Ovary (tissue), 9 donors: ENCODE measurements around the gene ELOA. TPM values are rescaled to one million over a fixed set of nuclear protein-coding genes. Genes with fewer than 3 reads are reported as not detected.
A peak's percentile ranks its signal among the peaks of the same experiment; 100 is the strongest.

Experiments used
- DNase-seq, 5 donors: peaks; one replicate each; pipeline ENCODE4 v3.0.0-alpha.2; 2019 to 2020
- H3K27ac ChIP-seq, 2 donors: fragments of 200-600 bp; one replicate each; pipeline versions ENCODE4 v1.5.1 to v1.8.0; 2019 to 2022
- H3K27me3 ChIP-seq: fragments of 200-600 bp; one replicate; pipeline ENCODE4 v1.8.0; 2022
- H3K36me3 ChIP-seq: fragments of 200-600 bp; sonication (generic); one replicate; pipeline ENCODE4 v1.5.1; 2019
- H3K4me1 ChIP-seq: one replicate; pipeline ENCODE4 v1.8.1; 2013; ENCODE audit warnings: mild to moderate bottlenecking, moderate library complexity; ENCODE audit not compliant: insufficient read depth
- H3K4me3 ChIP-seq: fragments of 200-600 bp; sonication (generic); one replicate; pipeline ENCODE4 v1.5.1; 2017
- H3K9me3 ChIP-seq, 2 donors: fragments of 200-600 bp in 1 of 2; sonication (generic) in 1 of 2; one replicate each; pipeline versions ENCODE4 v1.5.1 to v1.8.1; 2013 to 2019; ENCODE audit warnings: mild to moderate bottlenecking in 1 of 2, moderate library complexity in 1 of 2
- EP300 ChIP-seq: sonication (generic); formaldehyde crosslinking; IDR thresholded peaks from one replicate; pipeline ENCODE4 v1.6.1; 2017; ENCODE audit warnings: antibody characterized with exemption
- POLR2A ChIP-seq: fragments of 450-650 bp; IDR thresholded peaks from one replicate; pipeline ENCODE4 v1.6.1; 2017; ENCODE audit warnings: antibody characterized with exemption, mild to moderate bottlenecking, moderate library complexity
- WGBS, 3 donors: extraction: QIAGEN DNeasy Blood & Tissue Kit in 1 of 3; methylation state at CpG; one replicate each; pipeline versions ENCODE4 v1.1.5 to v1.1.7; 2013 to 2017; 5-methylcytosine and 5-hydroxymethylcytosine counted together
- intact Hi-C, 4 donors: fragments of 100-400 bp; cut with DNase I; formaldehyde crosslinking; loops; one replicate each; pipeline versions ENCODE4 v1.11.0 to v1.15.1; 2022 to 2023
- polyA plus RNA-seq, 2 donors: library from polyadenylated mRNA; stranded (reverse); fragments of 200-250 nt in 1 of 2; fragments of 350-450 nt in 1 of 2; fragmentation: Illumina TruSeq in 1 of 2; extraction: RNeasy Lipid Tissue Mini Kit (QIAGEN cat#74804) in 1 of 2; gene quantifications; one replicate each; pipeline ENCODE4 v1.2.3, GENCODE V29; 2013 to 2014
- total RNA-seq, 7 donors: library from RNA; depleted of rRNA in 2 of 7; stranded (reverse); fragments of >200 nt in 2 of 7; fragmentation: NEBNext Ultra II Directional in 3 of 7; extraction: Animal tissue kit (Norgen Biotek cat#: 25700) in 3 of 7; gene quantifications; one replicate each; pipeline versions ENCODE4 v1.1.0 to v1.2.4, GENCODE V29; 2016 to 2023
- TF ChIP-seq, protein P1 (sequence below), 3 donors: fragments of 450-650 bp in 2 of 3; fragments of 200-600 bp in 1 of 3; IDR thresholded peaks; one replicate each; pipeline versions ENCODE4 v1.5.1 to v1.8.0; 2016 to 2022; ENCODE audit warnings: antibody characterized with exemption in 3 of 3, mild to moderate bottlenecking in 1 of 3
- donor health status: DM: no; HTN: no; CAD: no; lungs with moderate emphysema.
- donor health status: DM: no; HTN: no; CAD: no.
- donor health status: Bipolar disorder and iron deficiency.
- donor health status: DM: yes; HTN: yes; CAD: no.
- donor health status: DM: no; HTN: no; CAD: no.
- donor health status: DM: yes; HTN: yes; CAD: no.

ELOA gene
- total and polyA plus RNA-seq, 9 donors, result 13.0 to 38.0 (median 27.3) TPM

DNA sequence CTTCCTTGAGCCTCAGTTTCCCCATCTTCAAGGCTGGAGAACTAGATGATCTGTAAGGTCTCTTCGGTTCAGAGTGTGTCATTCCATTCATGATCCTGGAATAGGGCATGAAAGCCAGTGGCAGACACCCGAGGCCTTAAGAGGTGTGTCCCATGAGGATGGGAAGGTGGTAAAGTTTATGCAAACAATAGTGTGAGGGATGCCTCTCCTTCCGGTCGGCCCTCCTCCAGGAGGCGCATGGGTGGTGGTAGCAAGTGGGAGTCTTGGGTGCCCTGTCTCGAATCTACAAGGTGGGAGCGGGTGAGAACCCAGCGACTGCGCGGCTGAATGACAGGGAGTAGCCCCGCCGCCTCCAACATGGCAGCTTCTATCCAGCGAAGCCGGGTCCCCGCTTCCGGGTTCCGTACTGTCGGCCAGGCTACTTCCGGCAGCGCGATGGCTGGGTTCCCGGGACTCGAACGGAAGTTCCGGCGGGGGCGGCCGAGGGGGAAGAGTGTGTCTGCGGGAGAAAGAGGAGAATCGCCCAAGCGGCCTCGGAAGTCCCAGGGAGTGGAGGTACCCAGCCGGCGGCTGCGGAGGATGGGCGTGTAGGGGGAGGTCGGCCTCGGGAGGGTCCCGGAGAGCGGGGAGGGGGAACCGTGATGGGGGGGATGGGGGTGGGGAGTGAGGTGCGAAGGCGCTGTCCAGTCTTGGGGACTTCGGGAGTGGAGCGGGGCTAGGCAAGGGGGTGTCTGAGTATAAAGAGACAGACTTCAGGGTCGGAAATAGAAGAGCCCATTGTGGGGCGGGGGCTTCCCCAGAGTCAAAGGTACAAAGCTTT, 47.6 kb downstream of the ELOA start, which contains the start of gene LYPLA2:
TSS of gene LYPLA2 (plus strand) at position 450 of the 820 bp plus-strand sequence. CDS start 1,538 bp downstream, outside the sequence.
- Histone ChIP-seq H3K27me3 (no peaks in the 10 kb centered on the region), H3K4me3 (peak within 1 kb of the TSS; percentile 84), H3K36me3 (no peaks in the 10 kb centered on the region), H3K27ac (peak within 1 kb of the TSS; percentile 27 to 40), H3K9me3 (no peaks in the 10 kb centered on the region), H3K4me1 (peaks cover 19% of the 10 kb centered on the region)
- TF ChIP-seq POLR2A, result peak; percentile 26
- TF ChIP-seq EP300, result no peak
- TF ChIP-seq, protein P1, sequence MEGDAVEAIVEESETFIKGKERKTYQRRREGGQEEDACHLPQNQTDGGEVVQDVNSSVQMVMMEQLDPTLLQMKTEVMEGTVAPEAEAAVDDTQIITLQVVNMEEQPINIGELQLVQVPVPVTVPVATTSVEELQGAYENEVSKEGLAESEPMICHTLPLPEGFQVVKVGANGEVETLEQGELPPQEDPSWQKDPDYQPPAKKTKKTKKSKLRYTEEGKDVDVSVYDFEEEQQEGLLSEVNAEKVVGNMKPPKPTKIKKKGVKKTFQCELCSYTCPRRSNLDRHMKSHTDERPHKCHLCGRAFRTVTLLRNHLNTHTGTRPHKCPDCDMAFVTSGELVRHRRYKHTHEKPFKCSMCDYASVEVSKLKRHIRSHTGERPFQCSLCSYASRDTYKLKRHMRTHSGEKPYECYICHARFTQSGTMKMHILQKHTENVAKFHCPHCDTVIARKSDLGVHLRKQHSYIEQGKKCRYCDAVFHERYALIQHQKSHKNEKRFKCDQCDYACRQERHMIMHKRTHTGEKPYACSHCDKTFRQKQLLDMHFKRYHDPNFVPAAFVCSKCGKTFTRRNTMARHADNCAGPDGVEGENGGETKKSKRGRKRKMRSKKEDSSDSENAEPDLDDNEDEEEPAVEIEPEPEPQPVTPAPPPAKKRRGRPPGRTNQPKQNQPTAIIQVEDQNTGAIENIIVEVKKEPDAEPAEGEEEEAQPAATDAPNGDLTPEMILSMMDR (IDR thresholded peaks at IDR 0.05), result no peak
- WGBS, 3 donors, result 1 to 2% (median 1%) methylated on average over 46 to 47 of the region's 47 CpGs
- intact Hi-C loops, result no loop called here
- DNase-seq, result peak; percentile 93 to 96 (median 93)

DNA sequence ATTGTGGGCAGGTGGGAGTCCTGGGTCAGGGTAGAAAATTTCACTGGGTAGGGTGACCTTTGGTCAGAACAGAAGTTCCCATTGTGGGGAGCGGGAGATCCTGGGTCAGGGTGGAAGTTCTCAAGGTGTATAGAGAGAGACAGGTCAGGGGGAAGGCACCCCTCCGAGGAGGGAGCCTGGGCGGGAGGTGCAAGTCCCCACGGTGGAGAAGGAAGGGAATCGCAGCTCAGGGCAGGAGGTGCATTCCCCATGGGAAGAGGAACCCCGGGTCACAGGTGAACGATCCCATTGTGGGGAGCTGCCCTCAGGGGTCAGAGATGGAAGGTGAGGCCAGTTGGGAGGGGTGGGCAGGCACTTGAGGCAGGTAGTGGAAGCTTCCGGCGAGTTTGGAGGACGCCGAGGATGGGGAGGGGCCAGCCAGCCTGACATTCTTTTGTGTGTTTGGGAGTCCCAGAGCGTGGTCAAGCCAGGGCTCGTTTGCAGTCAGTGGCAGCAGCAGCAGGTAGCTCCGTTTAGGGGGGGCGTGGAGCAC, 48.3 kb downstream of the ELOA start:
- 0 to 2% (median 0%) methylated on average over 13 to 15 of the region's 15 CpGs for WGBS, 3 donors
- DNase-seq, result peak in 3 of 5 donors; percentile 36 to 51 (median 49)
- TF ChIP-seq, protein P1 (IDR thresholded peaks at IDR 0.05), result no peak
- TF ChIP-seq POLR2A (no peak), EP300 (no peak)

DNA sequence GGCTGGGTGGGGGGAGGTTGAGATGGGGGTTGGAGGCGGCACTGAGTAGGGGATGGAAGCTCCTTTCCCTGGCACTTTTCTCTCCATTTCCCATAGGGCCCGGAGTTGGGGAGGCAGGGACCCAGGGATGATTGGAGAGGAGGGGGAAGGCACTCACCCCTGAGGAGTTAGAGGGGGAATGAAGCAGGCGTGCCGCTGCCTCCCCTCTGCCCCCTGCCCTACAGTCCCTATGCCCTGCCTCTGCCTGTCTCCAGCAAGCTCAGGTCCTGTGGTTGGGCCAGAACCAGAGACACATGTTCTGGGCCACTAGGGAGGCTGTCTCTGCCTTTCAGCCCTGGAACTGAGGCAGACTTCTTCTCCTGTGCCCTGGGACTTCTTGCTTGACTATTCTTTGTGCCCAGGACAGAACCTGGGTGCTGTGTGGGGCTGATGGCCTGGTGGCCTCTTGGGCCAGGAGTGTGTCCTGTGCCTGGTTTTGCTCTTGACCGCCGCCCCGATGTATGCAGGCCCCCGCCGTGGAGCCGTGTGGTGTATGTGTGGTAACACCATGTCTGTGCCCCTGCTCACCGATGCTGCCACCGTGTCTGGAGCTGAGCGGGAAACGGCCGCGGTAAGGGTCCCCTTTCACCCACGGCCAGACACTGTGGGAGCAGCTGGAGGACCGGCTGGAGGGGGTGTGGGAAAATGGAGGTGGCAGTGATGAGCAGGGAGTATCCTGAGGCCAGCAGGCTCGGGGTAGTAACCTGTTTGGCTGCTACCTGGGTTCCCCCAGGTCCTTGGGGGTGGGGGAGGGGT, 49.1 kb downstream of the ELOA start:
- intact Hi-C loops, result no loop called here
- H3K4me3 ChIP-seq, result peak overlapping the region; percentile 84
- WGBS, 3 donors, result 61 to 71% (median 62%) methylated on average over 17 to 19 of the region's 19 CpGs
- peak overlapping the region; percentile 17 to 40 for H3K27ac ChIP-seq
- H3K27me3 ChIP-seq, result no peaks in the 10 kb centered on the region
- DNase-seq, result peak in 1 of 5 donors; percentile 38
- no peaks in the 10 kb centered on the region for H3K9me3 ChIP-seq
- TF ChIP-seq, protein P1 (IDR thresholded peaks at IDR 0.05), result no peak
- TF ChIP-seq EP300 (no peak), POLR2A (no peak)
- H3K36me3 ChIP-seq, result no peaks in the 10 kb centered on the region
- peaks cover 27% of the 10 kb centered on the region for H3K4me1 ChIP-seq

More for the DNA sequence above, 48.3 kb downstream of the ELOA start:
- Histone ChIP-seq H3K9me3 (no peaks in the 10 kb centered on the region), H3K36me3 (no peaks in the 10 kb centered on the region), H3K27ac (peak overlapping the region; percentile 27 to 40), H3K27me3 (no peaks in the 10 kb centered on the region), H3K4me1 (peaks cover 24% of the 10 kb centered on the region), H3K4me3 (peak overlapping the region; percentile 84)
- intact Hi-C loops, result no loop called here
